OCI-LY3 (cell line): ENCODE data around the gene ILF2.

Experiments
- H2AFZ ChIP-seq: fragments of 200-600, 300-600 bp; shearing (Covaris generic); 2 replicates; pipeline ENCODE4 v1.6.0; 2014; ENCODE audit warnings: antibody characterized with exemption, low read depth, low read length
- H3K27ac ChIP-seq: fragments of 200-600, 300-600 bp; sonication (generic); 2 replicates; pipeline ENCODE4 v1.5.1; 2014; ENCODE audit warnings: mild to moderate bottlenecking, low read length, moderate library complexity, mixed read lengths
- H3K27me3 ChIP-seq: fragments of 200-600, 300-600 bp; sonication (generic); 2 replicates; pipeline ENCODE4 v1.6.1; 2014; ENCODE audit warnings: low read depth, low read length, mixed read lengths
- H3K36me3 ChIP-seq: fragments of 200-600, 300-600 bp; sonication (generic); replicated peaks from 2 replicates; pipeline ENCODE3; 2014; ENCODE audit warnings: low read depth, low read length, mixed read lengths
- H3K4me1 ChIP-seq: fragments of 300-600, 200-600 bp; sonication (generic); 2 replicates; pipeline ENCODE4 v1.6.1; 2014; ENCODE audit warnings: low read length, mixed read lengths
- H3K4me2 ChIP-seq: fragments of 200-600, 300-600 bp; sonication (generic); 2 replicates; pipeline ENCODE4 v1.6.1; 2014; ENCODE audit warnings: low read length, mixed read lengths
- H3K4me3 ChIP-seq: fragments of 300-600, 200-600 bp; sonication (generic); 2 replicates; pipeline ENCODE4 v1.5.1; 2014; ENCODE audit warnings: antibody characterized with exemption, mild to moderate bottlenecking, low read length, moderate library complexity
- H3K79me2 ChIP-seq: fragments of 300-600, 200-600 bp; shearing (Covaris generic); 2 replicates; pipeline ENCODE4 v1.6.1; 2014; ENCODE audit warnings: mild to moderate bottlenecking, low read length, mixed read lengths
- H3K9ac ChIP-seq: fragments of 300-600, 200-600 bp; shearing (Covaris generic); 2 replicates; pipeline ENCODE4 v1.6.0; 2014; ENCODE audit warnings: mild to moderate bottlenecking, low read length, moderate library complexity
- H3K9me3 ChIP-seq: fragments of 200-600, 300-600 bp; shearing (Covaris generic); 2 replicates; pipeline ENCODE4 v1.6.1; 2014; ENCODE audit warnings: low read length, mixed read lengths; ENCODE audit not compliant: insufficient read depth
- H4K20me1 ChIP-seq: fragments of 200-600, 300-600 bp; sonication (generic); 2 replicates; pipeline ENCODE4 v1.6.1; 2016; ENCODE audit warnings: low read length, mixed read lengths; ENCODE audit not compliant: insufficient read depth
- CTCF ChIP-seq: fragments of 200-600, 300-600 bp; sonication (generic); IDR thresholded peaks from 2 replicates; pipeline ENCODE4 v1.5.1; 2014; ENCODE audit warnings: antibody characterized with exemption, low read length, low read depth
- EZH2phosphoT487 ChIP-seq: fragments of 200-600 bp; shearing (Covaris generic); IDR thresholded peaks from 2 replicates; pipeline ENCODE4 v1.6.1; 2018; ENCODE audit warnings: antibody characterized with exemption, mixed run types, low read depth

Gene ILF2

GRCh38 chr1:153683854-153684253 lies 13.1 kb upstream of the ILF2 start:
- H3K4me2 ChIP-seq = no peak overlapping the region
- no peaks in the 10 kb centered on the region for H3K9me3 ChIP-seq

GRCh38 chr1:153682730-153683129 lies 11.9 kb upstream of the ILF2 start:
- H3K4me2 ChIP-seq = no peak overlapping the region
- H3K9me3 ChIP-seq = no peaks in the 10 kb centered on the region
- TF ChIP-seq EZH2phosphoT487 (no peak), CTCF (no peak)
- H3K4me1 ChIP-seq = no peaks in the 10 kb centered on the region
- peaks cover 31% of the 10 kb centered on the region for H3K27me3 ChIP-seq
- H3K4me3 ChIP-seq = no peak overlapping the region
- no peak overlapping the region for H3K27ac ChIP-seq
- H3K36me3 ChIP-seq = no peaks in the 10 kb centered on the region
- H3K9ac ChIP-seq = no peak overlapping the region
- no peaks in the 10 kb centered on the region for H4K20me1 ChIP-seq
- no peak overlapping the region for H2AFZ ChIP-seq
- no peaks in the 10 kb centered on the region for H3K79me2 ChIP-seq

More at GRCh38 chr1:153683854-153684253, 13.1 kb upstream of the ILF2 start:
- Histone ChIP-seq H3K4me1 (no peaks in the 10 kb centered on the region), H3K79me2 (no peaks in the 10 kb centered on the region), H3K4me3 (no peak overlapping the region), H3K36me3 (no peaks in the 10 kb centered on the region), H3K27me3 (peaks cover 27% of the 10 kb centered on the region), H3K9ac (no peak overlapping the region), H2AFZ (no peak overlapping the region), H4K20me1 (no peaks in the 10 kb centered on the region), H3K27ac (no peak overlapping the region)
- TF ChIP-seq EZH2phosphoT487 (no peak), CTCF (no peak)

- Histone ChIP-seq H3K27ac (no peak overlapping the region), H2AFZ (no peak overlapping the region), H3K36me3 (no peaks in the 10 kb centered on the region), H3K4me3 (no peak overlapping the region), H3K79me2 (no peaks in the 10 kb centered on the region), H3K9ac (no peak overlapping the region), H4K20me1 (no peaks in the 10 kb centered on the region), H3K27me3 (peaks cover 18% of the 10 kb centered on the region), H3K4me1 (no peaks in the 10 kb centered on the region), H3K9me3 (no peaks in the 10 kb centered on the region), H3K4me2 (no peak overlapping the region)
- TF ChIP-seq CTCF (no peak), EZH2phosphoT487 (no peak)
Measured at GRCh38 chr1:153680120-153680403, 9.3 kb upstream of the ILF2 start.

- no peaks in the 10 kb centered on the region for H3K36me3 ChIP-seq
- no peaks in the 10 kb centered on the region for H3K79me2 ChIP-seq
- no peak overlapping the region for H3K27ac ChIP-seq
- no peaks in the 10 kb centered on the region for H4K20me1 ChIP-seq
- no peak overlapping the region for H3K4me3 ChIP-seq
- H3K9me3 ChIP-seq = no peaks in the 10 kb centered on the region
- no peaks in the 10 kb centered on the region for H3K4me1 ChIP-seq
- H2AFZ ChIP-seq = no peak overlapping the region
- H3K9ac ChIP-seq = no peak overlapping the region
- no peak overlapping the region for H3K4me2 ChIP-seq
- H3K27me3 ChIP-seq = peaks cover 18% of the 10 kb centered on the region
- no peak for TF ChIP-seq CTCF
- TF ChIP-seq EZH2phosphoT487 = no peak
Measured at GRCh38 chr1:153679337-153680119, 8.7 kb upstream of the ILF2 start.
